NCI-H1105 (cell line): Measurements from ENCODE around the gene SEC14L1.

Experiments
- DNase-seq: peaks from one replicate; lab custom pipeline; 2025; lab: John Stamatoyannopoulos, UW

SEC14L1 gene

GRCh38 chr17:77214328-77214727 is 73.6 kb downstream of the SEC14L1 start:
- DNase-seq = no peak

DNA sequence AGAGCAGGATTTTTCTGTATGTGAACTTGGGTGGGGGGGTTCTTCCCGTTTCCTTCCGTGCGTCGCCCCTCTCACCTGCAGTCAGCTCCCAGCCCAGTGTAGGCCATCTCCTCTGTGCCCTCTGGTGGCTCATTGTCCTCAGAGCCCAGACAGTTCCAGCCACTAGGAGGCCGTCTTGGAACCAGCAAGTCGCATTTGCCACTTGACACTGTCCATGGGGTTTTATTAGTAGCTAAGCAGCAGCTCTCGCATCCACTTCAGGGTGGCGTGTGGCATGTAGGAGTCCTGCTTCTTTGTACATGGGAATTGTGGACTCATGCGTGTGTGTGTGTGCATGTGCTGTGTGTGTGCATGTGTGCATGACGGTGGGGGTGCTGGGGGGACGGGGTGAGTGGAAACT is 74.0 kb downstream of the SEC14L1 start:
- no peak for DNase-seq

DNA sequence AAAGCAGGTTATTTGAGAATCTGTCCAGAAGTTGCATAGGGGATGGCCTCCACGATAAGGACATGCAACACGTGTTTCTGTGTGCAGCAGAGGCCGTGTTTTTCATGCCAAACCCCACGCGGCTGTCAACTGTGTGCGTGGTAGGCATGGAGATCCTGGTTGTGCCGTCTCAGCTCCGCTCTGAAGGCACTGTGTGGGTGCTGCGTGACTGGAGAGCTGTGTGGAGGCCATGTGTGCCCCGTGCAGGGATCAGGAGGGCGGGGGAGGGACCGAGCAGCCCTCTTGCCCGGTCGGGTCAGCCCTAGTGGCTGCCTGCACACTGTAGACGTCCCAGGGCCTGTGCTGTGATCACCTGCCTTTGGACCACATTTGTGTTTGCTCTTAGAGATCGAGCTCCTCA is 74.5 kb downstream of the SEC14L1 start:
- no peak for DNase-seq

- no peak for DNase-seq
Observed at GRCh38 chr17:77216486-77216885, 75.7 kb downstream of the SEC14L1 start.

- no peak for DNase-seq
Observed at GRCh38 chr17:77217123-77217522, 76.4 kb downstream of the SEC14L1 start.

DNA sequence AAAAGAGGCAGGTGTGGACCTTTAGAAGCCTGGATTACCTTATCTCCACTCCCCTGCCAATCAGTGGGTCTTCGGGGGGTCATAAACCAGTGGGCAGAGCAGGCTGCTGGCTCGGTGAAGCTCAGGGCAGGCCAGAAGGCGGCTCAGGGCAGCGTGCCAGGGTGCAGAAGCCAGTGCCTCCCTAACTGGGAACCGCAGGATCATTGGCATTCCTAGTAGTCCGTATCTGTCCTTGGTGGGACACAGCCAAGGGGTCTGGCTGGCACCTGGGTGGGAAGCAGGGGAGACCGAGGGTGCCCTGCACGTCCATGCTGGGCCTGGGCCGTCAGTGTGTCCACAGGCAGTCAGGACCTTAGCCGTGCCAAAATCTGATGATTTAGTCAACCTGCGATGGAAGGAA is 76.8 kb downstream of the SEC14L1 start:
- no peak for DNase-seq

DNA sequence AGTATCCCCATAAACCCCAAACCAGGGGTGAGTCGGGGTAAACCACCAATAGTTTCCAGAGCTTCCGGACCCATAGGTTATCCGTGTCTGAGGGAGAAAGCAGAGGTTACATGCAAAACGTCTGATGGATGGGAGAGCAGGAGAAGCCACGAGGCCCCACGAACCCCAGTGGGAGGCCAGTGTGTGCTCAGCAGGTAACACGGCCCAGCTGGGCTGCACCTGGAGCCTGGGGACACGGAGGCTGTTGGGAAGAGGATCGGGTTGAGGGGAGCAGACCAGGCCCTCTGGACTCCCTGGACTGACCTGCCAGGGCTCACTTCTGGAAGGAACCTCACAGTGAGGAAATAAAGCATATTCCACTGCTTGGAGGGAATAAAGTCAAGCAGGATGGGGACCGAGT is 78.1 kb downstream of the SEC14L1 start:
- DNase-seq = no peak

DNA sequence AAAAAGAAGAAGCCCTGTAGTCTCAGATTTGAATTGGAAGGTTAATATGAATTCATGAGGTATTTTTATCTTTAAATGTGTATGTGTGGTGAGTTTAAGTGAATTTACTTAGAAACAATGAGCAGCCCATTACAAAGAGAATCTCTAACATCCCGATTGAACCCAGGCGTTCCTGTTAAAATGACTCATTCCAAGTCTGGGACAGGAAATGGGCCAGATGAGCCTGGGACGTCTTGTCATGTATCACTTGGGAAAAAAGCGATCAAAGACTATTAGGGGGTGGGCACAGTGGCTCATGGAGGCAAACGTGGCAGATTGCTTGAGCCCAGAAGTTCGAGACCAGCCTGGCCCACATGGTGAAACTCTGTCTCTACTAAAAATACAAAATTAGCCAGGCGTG is 81.6 kb downstream of the SEC14L1 start:
- no peak for DNase-seq

GRCh38 chr17:77223642-77224420 is 83.1 kb downstream of the SEC14L1 start:
- no peak for DNase-seq

DNA sequence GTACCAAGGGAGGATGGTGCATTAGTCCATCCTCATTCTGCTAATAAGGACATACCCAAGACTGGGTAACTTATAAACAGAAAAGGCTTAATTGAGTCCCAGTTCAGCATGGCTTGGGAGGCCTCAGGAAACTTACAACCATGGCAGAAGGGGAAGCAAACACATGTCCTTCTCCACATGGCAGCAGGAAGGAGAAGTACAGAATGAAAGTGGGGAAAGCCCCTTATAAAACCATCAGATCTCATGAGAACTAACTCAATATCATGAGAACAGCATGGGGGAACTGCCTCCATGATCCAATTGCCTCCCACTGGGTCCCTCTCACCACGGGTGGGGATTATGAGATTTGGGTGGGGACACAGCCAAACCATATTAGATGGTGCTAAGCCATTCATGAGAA is 84.5 kb downstream of the SEC14L1 start:
- no peak for DNase-seq

- DNase-seq = no peak
Observed at GRCh38 chr17:77227461-77228240, 86.9 kb downstream of the SEC14L1 start.

GRCh38 chr17:77228241-77228752 is 87.5 kb downstream of the SEC14L1 start:
- DNase-seq = no peak

DNA sequence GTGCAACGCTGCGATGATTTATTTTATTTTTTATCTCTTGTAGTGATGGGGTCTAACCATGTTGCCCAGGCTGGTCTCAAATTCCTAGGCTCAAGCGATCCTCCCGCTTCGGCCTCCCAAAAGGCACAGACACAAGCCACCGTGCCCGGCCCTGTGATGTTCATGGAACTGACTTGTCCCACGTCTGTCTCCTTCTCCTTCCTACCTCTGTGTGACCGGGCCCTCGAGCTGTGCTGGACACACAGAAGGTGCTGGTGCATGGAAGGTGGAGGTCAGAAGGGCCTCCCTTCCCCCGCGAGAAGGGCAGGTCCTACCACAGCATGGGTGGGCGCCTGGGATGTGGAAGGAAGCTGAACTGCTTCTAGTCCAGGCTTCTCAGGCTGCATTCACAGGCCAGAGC is 88.0 kb downstream of the SEC14L1 start:
- DNase-seq = no peak

- no peak for DNase-seq
Observed at GRCh38 chr17:77229786-77230435, 89.1 kb downstream of the SEC14L1 start.

- DNase-seq = no peak
Observed at GRCh38 chr17:77230436-77230830, 89.7 kb downstream of the SEC14L1 start.

- DNase-seq = no peak
Observed at GRCh38 chr17:77231076-77231871, 90.5 kb downstream of the SEC14L1 start.

DNA sequence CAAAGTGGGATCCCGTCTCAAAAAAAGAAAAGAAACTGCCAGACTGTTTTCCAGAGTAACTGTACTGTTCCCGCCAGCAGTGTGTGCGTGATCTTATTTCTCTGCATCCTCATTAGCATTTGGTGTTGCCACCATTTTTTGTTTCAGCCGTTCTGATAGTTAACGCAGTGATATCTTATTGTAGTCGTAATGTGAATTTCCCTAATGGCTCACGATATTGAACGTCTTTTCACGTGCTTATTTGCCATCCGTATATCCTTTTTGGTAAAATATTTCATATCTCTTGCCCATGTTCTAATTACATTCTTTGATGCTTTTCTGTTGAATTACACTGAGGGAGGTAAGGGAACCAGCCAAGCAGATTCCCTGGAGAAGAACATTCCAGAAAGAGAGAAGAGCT is 92.4 kb downstream of the SEC14L1 start:
- DNase-seq = no peak

DNA sequence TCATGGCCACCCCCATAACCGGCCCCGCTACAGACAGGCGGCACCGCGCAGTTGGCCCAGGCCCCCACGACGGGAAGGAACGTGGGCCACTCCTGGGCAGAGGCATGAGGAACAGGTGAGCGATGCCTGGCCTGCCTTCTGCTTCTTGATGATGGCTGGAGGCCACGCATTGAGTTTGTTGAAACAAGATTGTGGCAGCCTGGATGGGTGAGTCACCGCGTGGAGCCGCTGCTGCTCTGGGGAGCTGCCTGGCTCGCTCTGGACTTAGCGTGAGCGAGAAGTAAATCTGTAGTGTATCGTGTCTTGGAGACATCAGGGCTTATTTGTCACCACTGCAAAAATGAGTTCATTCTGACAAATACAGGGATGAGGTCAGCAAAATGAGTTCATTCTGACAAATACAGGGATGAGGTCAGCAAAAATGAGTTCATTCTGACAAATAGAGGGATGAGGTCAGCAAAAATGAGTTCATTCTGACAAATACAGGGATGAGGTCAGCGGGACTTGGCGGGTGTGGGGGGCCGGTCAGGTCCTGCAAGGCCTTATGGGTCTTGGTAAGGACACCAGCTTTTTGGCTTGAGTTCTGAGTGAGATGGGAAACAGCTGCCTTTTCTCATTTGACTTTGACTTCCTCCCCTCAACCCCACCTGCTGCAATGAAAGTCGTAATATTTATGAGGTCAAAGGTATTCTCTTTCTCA is 93.0 kb downstream of the SEC14L1 start:
- no peak for DNase-seq

GRCh38 chr17:77234695-77235094 is 93.9 kb downstream of the SEC14L1 start:
- DNase-seq = no peak

DNA sequence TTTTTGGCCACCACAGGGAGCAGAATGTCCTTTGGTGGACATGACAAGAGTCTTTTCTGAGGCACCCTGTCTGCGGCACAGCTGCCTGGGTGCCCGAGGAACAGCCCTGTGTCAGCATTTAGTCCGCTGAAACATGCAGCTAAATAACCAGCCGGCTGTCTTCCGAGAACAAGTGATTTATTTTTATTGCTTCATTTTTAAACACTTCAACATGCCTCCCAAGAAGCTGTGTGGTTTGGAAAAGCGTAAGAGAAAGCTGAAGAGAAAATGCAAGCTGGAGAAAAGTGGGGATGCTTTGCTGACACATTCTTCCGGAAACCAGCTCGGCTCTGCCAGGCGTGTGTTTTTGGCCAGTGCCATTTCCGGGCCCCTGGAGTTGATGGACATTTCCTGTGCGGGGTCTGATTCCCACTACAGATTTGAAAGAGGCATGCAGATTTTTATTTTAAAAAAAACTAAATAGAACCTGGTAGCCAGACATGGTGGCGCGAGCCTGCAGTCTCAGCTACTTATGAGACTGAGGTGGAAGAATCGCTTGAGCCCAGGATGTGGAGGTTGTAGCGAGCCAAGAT is 94.7 kb downstream of the SEC14L1 start:
- no peak for DNase-seq
